GM12878 (cell line): ENCODE data around the gene PTPN18. TPM values are rescaled to one million over a fixed set of nuclear protein-coding genes. Genes with fewer than 3 reads are reported as not detected.

Experiments used
- ATAC-seq: fragments of 200-7000 bp; cut with Tn5 transposase; 3 replicates; pipeline ENCODE4 v1.9.1; 2020; ENCODE audit warnings: mild to moderate bottlenecking, moderate library complexity
- BruUV-seq: library from RNA; stranded (reverse); fragments of 400-500 nt; replicated peaks from 2 replicates; lab custom pipeline; 2021; lab: Mats Ljungman, UMichigan
- CTCF ChIA-PET: fragments of 300-600 bp; sonication (Branson Sonifier 250); formaldehyde crosslinking; extraction: SDS; loops from one replicate; lab custom pipeline; 2021; ENCODE audit warnings: inconsistent platforms; lab: Yijun Ruan, JAX
- POLR2A ChIA-PET: fragments of 350-600 bp; formaldehyde crosslinking; extraction: SDS; loops from one replicate; lab custom pipeline; 2021; ENCODE audit warnings: inconsistent platforms; lab: Charles Lee
- RAD21 ChIA-PET: fragments of 300-600 bp; sonication (Branson Sonifier 250); formaldehyde crosslinking; loops from one replicate; lab custom pipeline; 2023; ENCODE audit warnings: antibody characterized with exemption; ENCODE audit not compliant: unreplicated experiment; lab: Charles Lee
- SMC1A ChIA-PET: fragments of 300-600 bp; sonication (Branson Sonifier 250); formaldehyde crosslinking; loops from one replicate; lab custom pipeline; 2023; ENCODE audit not compliant: unreplicated experiment, uncharacterized antibody; lab: Charles Lee
- DNase-seq: peaks from one replicate; pipeline ENCODE4 v3.0.0-alpha.2; 2011; ENCODE audit warnings: low read depth, low spot score
- FAIRE-seq: peaks from 3 replicates; lab custom pipeline; 2011; peaks lifted over from hg19 to GRCh38; lab: Jason Lieb, UNC
- H2AFZ ChIP-seq: 2 replicates; pipeline ENCODE4 v1.6.0; 2011; ENCODE audit warnings: low read depth, low read length, control low read depth; ENCODE audit not compliant: control insufficient read depth
- H3K27ac ChIP-seq: 2 replicates; pipeline ENCODE4 v1.5.1; 2011; ENCODE audit warnings: control low read depth; ENCODE audit not compliant: control insufficient read depth, insufficient read depth
- H3K27me3 ChIP-seq, 2 experiments: replicated peaks in 1 of 2; 2 replicates each; pipeline versions ENCODE4 v1.6.0 to v1.6.1; 2011; ENCODE audit warnings: low read length in 1 of 2; ENCODE audit not compliant: control insufficient read depth in 2 of 2, insufficient read depth in 2 of 2
- H3K36me3 ChIP-seq, 2 experiments: 2 replicates each; pipeline ENCODE4 v1.5.1; 2011; ENCODE audit warnings: low read length in 1 of 2; ENCODE audit not compliant: control insufficient read depth in 2 of 2, insufficient read depth in 2 of 2
- H3K4me1 ChIP-seq: 2 replicates; pipeline ENCODE4 v1.6.1; 2011; ENCODE audit warnings: mild to moderate bottlenecking, low read length, moderate library complexity, mixed read lengths; ENCODE audit not compliant: control insufficient read depth, insufficient read depth
- H3K4me2 ChIP-seq: 2 replicates; pipeline ENCODE4 v1.6.0; 2011; ENCODE audit warnings: control low read depth; ENCODE audit not compliant: control insufficient read depth, insufficient read depth
- H3K4me3 ChIP-seq: fragments of 200-600 bp; sonication (generic); 2 replicates; pipeline ENCODE4 v1.5.1; 2016
- H3K79me2 ChIP-seq: 2 replicates; pipeline ENCODE4 v1.6.0; 2011; ENCODE audit warnings: low read length; ENCODE audit not compliant: control insufficient read depth, insufficient read depth
- H3K9ac ChIP-seq: 2 replicates; pipeline ENCODE4 v1.8.0; 2011; ENCODE audit warnings: low read length, control low read depth, mixed read lengths; ENCODE audit not compliant: control insufficient read depth, insufficient read depth
- H3K9me3 ChIP-seq: replicated peaks from 3 replicates; pipeline ENCODE4 v1.5.1; 2011; ENCODE audit warnings: mild to moderate bottlenecking, low read length; ENCODE audit not compliant: control insufficient read depth, insufficient read depth
- H4K20me1 ChIP-seq: 2 replicates; pipeline ENCODE4 v1.6.0; 2011; ENCODE audit not compliant: control insufficient read depth, insufficient read depth
- FOXK2 ChIP-seq: fragments of 450-650 bp; IDR thresholded peaks from 2 replicates; pipeline ENCODE4 v1.6.1; 2017; ENCODE audit warnings: mild to moderate bottlenecking, moderate library complexity
- FOXM1 ChIP-seq: IDR thresholded peaks from 2 replicates; pipeline ENCODE4 v1.6.1; 2012; ENCODE audit warnings: low read depth, mild to moderate bottlenecking, inconsistent platforms, low read length, moderate library complexity
- KAT2A ChIP-seq: conservative IDR thresholded peaks from 2 replicates; pipeline ENCODE4 v1.6.1; 2011; ENCODE audit warnings: low read depth, low read length; ENCODE audit not compliant: control insufficient read depth
- KLF5 ChIP-seq: fragments of 450-650 bp; IDR thresholded peaks from 2 replicates; pipeline ENCODE4 v1.6.1; 2014; ENCODE audit warnings: mild to moderate bottlenecking; ENCODE audit not compliant: partially characterized antibody
- NFXL1 ChIP-seq: fragments of 450-650 bp; IDR thresholded peaks from 2 replicates; pipeline ENCODE4 v1.6.1; 2017; ENCODE audit warnings: antibody characterized with exemption, mild to moderate bottlenecking, borderline replicate concordance
- PML ChIP-seq: IDR thresholded peaks from 2 replicates; pipeline ENCODE4 v1.6.1; 2012; ENCODE audit warnings: low read length, inconsistent platforms
- POU2F2 ChIP-seq: IDR thresholded peaks from 3 replicates; pipeline ENCODE4 v1.6.1; 2011; ENCODE audit warnings: low read depth, mild to moderate bottlenecking, low read length, borderline replicate concordance
- RB1 ChIP-seq: fragments of 450-650 bp; formaldehyde crosslinking; IDR thresholded peaks from 2 replicates; pipeline ENCODE4 v1.6.1; 2017; ENCODE audit warnings: mild to moderate bottlenecking, borderline replicate concordance
- SIX5 ChIP-seq: IDR thresholded peaks from 2 replicates; pipeline ENCODE4 v1.6.1; 2011; ENCODE audit warnings: mild to moderate bottlenecking, low read depth, low read length, moderate library complexity; ENCODE audit not compliant: severe bottlenecking
- SMAD1 ChIP-seq: fragments of 450-650 bp; IDR thresholded peaks from 2 replicates; pipeline ENCODE4 v1.6.1; 2018; ENCODE audit warnings: mild to moderate bottlenecking, low read depth; ENCODE audit not compliant: partially characterized antibody
- SMC3 ChIP-seq: IDR thresholded peaks from 2 replicates; pipeline ENCODE4 v1.6.1; 2011; ENCODE audit warnings: low read length, improper control_type of control experiment, borderline replicate concordance
- SREBF1 ChIP-seq: IDR thresholded peaks from 2 replicates; pipeline ENCODE4 v1.6.1; 2012; ENCODE audit warnings: mild to moderate bottlenecking, low read length
- ZZZ3 ChIP-seq: IDR thresholded peaks from 2 replicates; pipeline ENCODE4 v1.6.1; 2011; ENCODE audit warnings: low read depth; ENCODE audit not compliant: control insufficient read depth, insufficient read length
- WGBS: methylation state at CpG from one replicate; pipeline ENCODE4 v1.1.6; 2016; ENCODE audit warnings: low lambda C conversion rate; ENCODE audit not compliant: insufficient replicate concordance, insufficient coverage; ENCODE audit errors: missing lambda C conversion rate; 5-methylcytosine and 5-hydroxymethylcytosine counted together
- in situ Hi-C: fragments of 300-500 bp; cut with MboI; formaldehyde crosslinking; loops from 9 replicates; pipeline ENCODE4 v1.14.3; 2018; ENCODE audit warnings: mixed read lengths
- intact Hi-C: fragments of 100-400 bp; cut with micrococcal nuclease; formaldehyde crosslinking; loops from one replicate; pipeline ENCODE4 v1.14.2; 2022; ENCODE audit not compliant: unreplicated experiment
- polyA plus RNA-seq, 11 experiments: library from polyadenylated mRNA; depleted of rRNA in 4 of 11; unstranded in 6 of 11; stranded (reverse) in 5 of 11; fragments of >200 nt; fragmentation: Nextera tagmentation in 4 of 11; fragmentation: Illumina TruSeq in 1 of 11; extraction: Ambion mirVana in 4 of 11; extraction: Trizol in 1 of 11; gene quantifications; 1 replicate in 1 of 11; 2 replicates in 10 of 11; pipeline versions ENCODE4 v1.2.1 to v1.2.3, GENCODE V29; 2011 to 2016; ENCODE audit warnings: inconsistent platforms in 2 of 11, missing spikeins in 2 of 11, low read depth in 1 of 11
- total RNA-seq, 4 experiments: library from RNA; depleted of rRNA in 3 of 4; stranded (reverse); fragments of >200 nt in 3 of 4; fragmentation: Illumina TruSeq in 1 of 4; extraction: Trizol in 1 of 4; gene quantifications; 2 replicates each; pipeline versions ENCODE4 v1.2.1 to v1.2.3, GENCODE V29; 2013 to 2021
- TF ChIP-seq, protein P1 (sequence below): fragments of 450-650 bp; IDR thresholded peaks from 2 replicates; pipeline ENCODE4 v1.6.1; 2014; ENCODE audit warnings: mild to moderate bottlenecking
- TF ChIP-seq, protein P2 (sequence below): fragments of 450-650 bp; IDR thresholded peaks from 2 replicates; pipeline ENCODE4 v1.6.1; 2018; ENCODE audit warnings: mild to moderate bottlenecking, low read depth, moderate library complexity; ENCODE audit not compliant: partially characterized antibody
- TF ChIP-seq, protein P3 (sequence below): fragments of 450-650 bp; IDR thresholded peaks from 2 replicates; pipeline ENCODE4 v1.6.1; 2017; ENCODE audit warnings: antibody characterized with exemption, mild to moderate bottlenecking, moderate library complexity

Gene PTPN18
- total and polyA plus RNA-seq, 10 of the 15 experiments (the other 5 are each of a cell fraction or from before 2014, with no cell fraction given): 14.8 to 89.9 (median 43.4) TPM

DNA sequence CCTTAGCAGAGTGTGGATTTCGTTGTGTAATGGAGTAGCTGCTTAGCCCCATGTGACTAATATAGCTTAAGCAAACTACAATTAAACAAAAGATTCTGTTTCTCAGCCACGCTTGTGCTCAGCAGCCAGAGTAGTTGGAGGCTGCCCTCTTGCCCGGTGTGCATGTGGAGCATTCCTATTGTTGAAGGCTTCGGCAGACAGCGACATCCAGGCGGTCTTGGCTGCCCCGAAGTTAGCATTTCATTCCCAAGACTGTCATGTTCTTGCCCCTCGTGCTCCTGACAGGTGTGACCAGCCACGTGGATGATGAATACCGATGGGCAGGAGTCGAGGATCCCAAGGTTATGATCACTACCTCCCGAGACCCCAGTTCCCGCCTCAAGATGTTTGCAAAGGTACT, 10.8 kb upstream of the PTPN18 start:
- peaks cover 19 to 22% of the 10 kb centered on the region in 2 experiments for H3K36me3 ChIP-seq
- intact Hi-C loops: loop anchor here (10.0 kb wide), 1 partner anchor 760 kb away; the partner anchor contains the start of gene PLEKHB2
- TF ChIP-seq NFXL1 (no peak), RB1 (no peak), KLF5 (no peak), SMAD1 (no peak), FOXK2 (no peak), ZZZ3 (no peak), FOXM1 (no peak), KAT2A (no peak), SMC3 (no peak), PML (no peak), SREBF1 (no peak), POU2F2 (no peak), SIX5 (no peak)
- TF ChIP-seq, protein P1, sequence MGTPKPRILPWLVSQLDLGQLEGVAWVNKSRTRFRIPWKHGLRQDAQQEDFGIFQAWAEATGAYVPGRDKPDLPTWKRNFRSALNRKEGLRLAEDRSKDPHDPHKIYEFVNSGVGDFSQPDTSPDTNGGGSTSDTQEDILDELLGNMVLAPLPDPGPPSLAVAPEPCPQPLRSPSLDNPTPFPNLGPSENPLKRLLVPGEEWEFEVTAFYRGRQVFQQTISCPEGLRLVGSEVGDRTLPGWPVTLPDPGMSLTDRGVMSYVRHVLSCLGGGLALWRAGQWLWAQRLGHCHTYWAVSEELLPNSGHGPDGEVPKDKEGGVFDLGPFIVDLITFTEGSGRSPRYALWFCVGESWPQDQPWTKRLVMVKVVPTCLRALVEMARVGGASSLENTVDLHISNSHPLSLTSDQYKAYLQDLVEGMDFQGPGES: no peak
- TF ChIP-seq, protein P2, sequence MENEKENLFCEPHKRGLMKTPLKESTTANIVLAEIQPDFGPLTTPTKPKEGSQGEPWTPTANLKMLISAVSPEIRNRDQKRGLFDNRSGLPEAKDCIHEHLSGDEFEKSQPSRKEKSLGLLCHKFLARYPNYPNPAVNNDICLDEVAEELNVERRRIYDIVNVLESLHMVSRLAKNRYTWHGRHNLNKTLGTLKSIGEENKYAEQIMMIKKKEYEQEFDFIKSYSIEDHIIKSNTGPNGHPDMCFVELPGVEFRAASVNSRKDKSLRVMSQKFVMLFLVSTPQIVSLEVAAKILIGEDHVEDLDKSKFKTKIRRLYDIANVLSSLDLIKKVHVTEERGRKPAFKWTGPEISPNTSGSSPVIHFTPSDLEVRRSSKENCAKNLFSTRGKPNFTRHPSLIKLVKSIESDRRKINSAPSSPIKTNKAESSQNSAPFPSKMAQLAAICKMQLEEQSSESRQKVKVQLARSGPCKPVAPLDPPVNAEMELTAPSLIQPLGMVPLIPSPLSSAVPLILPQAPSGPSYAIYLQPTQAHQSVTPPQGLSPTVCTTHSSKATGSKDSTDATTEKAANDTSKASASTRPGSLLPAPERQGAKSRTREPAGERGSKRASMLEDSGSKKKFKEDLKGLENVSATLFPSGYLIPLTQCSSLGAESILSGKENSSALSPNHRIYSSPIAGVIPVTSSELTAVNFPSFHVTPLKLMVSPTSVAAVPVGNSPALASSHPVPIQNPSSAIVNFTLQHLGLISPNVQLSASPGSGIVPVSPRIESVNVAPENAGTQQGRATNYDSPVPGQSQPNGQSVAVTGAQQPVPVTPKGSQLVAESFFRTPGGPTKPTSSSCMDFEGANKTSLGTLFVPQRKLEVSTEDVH: no peak
- TF ChIP-seq, protein P3, sequence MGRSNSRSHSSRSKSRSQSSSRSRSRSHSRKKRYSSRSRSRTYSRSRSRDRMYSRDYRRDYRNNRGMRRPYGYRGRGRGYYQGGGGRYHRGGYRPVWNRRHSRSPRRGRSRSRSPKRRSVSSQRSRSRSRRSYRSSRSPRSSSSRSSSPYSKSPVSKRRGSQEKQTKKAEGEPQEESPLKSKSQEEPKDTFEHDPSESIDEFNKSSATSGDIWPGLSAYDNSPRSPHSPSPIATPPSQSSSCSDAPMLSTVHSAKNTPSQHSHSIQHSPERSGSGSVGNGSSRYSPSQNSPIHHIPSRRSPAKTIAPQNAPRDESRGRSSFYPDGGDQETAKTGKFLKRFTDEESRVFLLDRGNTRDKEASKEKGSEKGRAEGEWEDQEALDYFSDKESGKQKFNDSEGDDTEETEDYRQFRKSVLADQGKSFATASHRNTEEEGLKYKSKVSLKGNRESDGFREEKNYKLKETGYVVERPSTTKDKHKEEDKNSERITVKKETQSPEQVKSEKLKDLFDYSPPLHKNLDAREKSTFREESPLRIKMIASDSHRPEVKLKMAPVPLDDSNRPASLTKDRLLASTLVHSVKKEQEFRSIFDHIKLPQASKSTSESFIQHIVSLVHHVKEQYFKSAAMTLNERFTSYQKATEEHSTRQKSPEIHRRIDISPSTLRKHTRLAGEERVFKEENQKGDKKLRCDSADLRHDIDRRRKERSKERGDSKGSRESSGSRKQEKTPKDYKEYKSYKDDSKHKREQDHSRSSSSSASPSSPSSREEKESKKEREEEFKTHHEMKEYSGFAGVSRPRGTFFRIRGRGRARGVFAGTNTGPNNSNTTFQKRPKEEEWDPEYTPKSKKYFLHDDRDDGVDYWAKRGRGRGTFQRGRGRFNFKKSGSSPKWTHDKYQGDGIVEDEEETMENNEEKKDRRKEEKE: no peak
- DNase-seq (no peak), ATAC-seq (no peak), FAIRE-seq (no peak)
- in situ Hi-C loops: loop anchor here (25.0 kb wide), 1 partner anchor 1467 kb away; no protein-coding TSS in a partner anchor
- H3K4me1 ChIP-seq: peaks cover 23% of the 10 kb centered on the region
- no peaks in the 10 kb centered on the region for H3K9me3 ChIP-seq
- no peaks in the 10 kb centered on the region for H3K27me3 ChIP-seq
- H2AFZ ChIP-seq: no peak overlapping the region
- SMC1A ChIA-PET: no interaction called here
- CTCF ChIA-PET: no interaction called here
- H3K79me2 ChIP-seq: peaks cover 26% of the 10 kb centered on the region
- no peak overlapping the region for H3K9ac ChIP-seq
- H3K27ac ChIP-seq: no peak overlapping the region
- no peak overlapping the region for H3K4me2 ChIP-seq
- WGBS: 97% methylated on average over 13 of the region's 13 CpGs
- H4K20me1 ChIP-seq: no peaks in the 10 kb centered on the region
- RAD21 ChIA-PET: no interaction called here
- no peak overlapping the region; the same call in 1 of the 2 replicates for H3K4me3 ChIP-seq
- POLR2A ChIA-PET: interaction anchor here (1.3 kb wide), 1 partner anchor 28 kb away, joined by 3 read pairs; no protein-coding TSS in a partner anchor
- BruUV-seq: no TSS peak
